KOPT-K1 (cell line): ENCODE measurements around the gene PPIL6.
"Not testable (repeated sequence)": the region's sequence is repeated elsewhere in the genome, so short reads cannot be mapped to it uniquely, and the experiment has no call there.

Source experiments
- H3K27ac ChIP-seq: fragments of 200-600 bp; sonication (generic); 2 replicates; pipeline ENCODE4 v1.5.1; 2016; ENCODE audit warnings: antibody characterized with exemption, mild to moderate bottlenecking, low read depth, low read length; ENCODE audit not compliant: poor library complexity, severe bottlenecking
- H3K36me3 ChIP-seq: fragments of 200-600 bp; sonication (generic); 2 replicates; pipeline ENCODE4 v1.5.1; 2017; ENCODE audit warnings: antibody characterized with exemption, mild to moderate bottlenecking, low read length, moderate library complexity; ENCODE audit not compliant: insufficient read depth
- H3K9me3 ChIP-seq: fragments of 200-600 bp; sonication (generic); 2 replicates; pipeline ENCODE4 v1.5.1; 2017; ENCODE audit warnings: antibody characterized with exemption, low read length, mild to moderate bottlenecking; ENCODE audit not compliant: insufficient read depth, poor library complexity, severe bottlenecking

The PPIL6 gene

DNA sequence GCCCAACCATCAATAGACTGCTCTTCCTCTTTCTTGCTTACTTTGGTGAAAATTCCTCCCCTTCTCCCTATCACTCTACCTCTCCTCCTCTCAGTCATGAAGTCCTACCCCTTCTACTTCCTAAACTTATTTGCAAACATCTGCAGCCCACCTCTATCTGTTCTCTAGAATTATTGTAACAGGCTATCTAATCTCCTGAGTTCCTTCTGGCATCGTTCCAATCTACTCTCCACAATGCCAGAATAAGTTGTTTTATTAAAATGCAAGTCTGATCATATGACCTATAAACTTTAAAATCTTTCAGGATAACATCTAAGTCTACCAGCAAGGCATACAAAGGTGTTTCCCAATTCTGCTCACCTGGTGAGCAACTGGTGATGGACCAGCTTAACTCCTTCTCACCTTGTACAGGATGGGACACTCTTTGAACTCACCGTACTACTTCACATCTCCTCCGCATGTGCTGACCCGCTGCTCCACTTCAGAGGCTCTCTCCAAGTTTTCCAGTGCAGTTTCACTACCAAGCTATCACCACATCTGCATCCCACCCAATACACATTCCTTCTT, 66.0 kb downstream of the PPIL6 start:
- Histone ChIP-seq H3K27ac (no peak overlapping the region), H3K36me3 (peaks cover 100% of the 10 kb centered on the region), H3K9me3 (no peaks in the 10 kb centered on the region)

GRCh38 chr6:109373762-109374161, 66.7 kb downstream of the PPIL6 start:
- no peak overlapping the region for H3K27ac ChIP-seq
- no peaks in the 10 kb centered on the region for H3K9me3 ChIP-seq
- peaks cover 100% of the 10 kb centered on the region for H3K36me3 ChIP-seq

DNA sequence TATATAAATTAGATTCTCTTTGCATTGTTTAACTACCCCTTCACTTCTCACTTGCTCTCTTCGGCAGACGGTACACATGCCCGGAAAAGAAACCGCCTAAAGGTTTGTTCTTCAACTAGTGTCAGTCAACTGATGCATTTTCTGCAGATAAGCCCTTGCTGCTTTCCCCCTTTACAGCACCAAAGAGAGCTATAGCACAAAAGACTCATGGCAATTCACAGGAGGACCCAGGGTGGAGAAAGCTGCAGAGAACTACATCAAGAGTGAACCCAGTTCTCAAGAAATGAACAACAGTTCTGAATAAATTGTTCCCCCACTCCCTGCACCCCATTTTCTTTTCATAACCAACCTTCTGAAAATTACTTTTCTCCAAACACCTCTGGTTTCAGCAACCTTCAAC, 67.1 kb downstream of the PPIL6 start:
- Histone ChIP-seq H3K9me3 (no peaks in the 10 kb centered on the region), H3K36me3 (peaks cover 100% of the 10 kb centered on the region)

GRCh38 chr6:109372130-109372529, 68.3 kb downstream of the PPIL6 start:
- Histone ChIP-seq H3K36me3 (peaks cover 100% of the 10 kb centered on the region), H3K9me3 (no peaks in the 10 kb centered on the region), H3K27ac (no peak overlapping the region)

More for the DNA sequence above, 67.1 kb downstream of the PPIL6 start:
- H3K27ac ChIP-seq: no peak overlapping the region

DNA sequence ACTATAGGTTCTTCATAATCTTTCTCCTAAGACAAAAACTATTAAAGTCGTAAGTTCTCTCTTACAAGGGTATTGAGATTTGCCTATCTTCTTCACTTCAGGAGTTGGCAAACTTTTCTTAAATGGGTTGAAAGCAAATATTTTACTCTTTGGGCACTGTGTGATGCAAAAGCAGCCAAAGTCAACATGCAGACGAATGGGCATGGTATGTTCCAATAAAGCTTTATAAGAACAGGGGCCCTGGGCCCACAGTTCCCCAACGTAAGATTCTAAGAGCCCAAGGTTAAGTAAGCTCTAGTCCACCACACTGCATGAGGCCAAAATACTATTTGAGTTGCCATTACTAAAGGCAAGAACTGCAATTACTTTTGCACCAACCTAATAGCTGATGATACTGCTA, 69.6 kb downstream of the PPIL6 start:
- no peaks in the 10 kb centered on the region for H3K9me3 ChIP-seq
- H3K27ac ChIP-seq: no peak overlapping the region
- peaks cover 100% of the 10 kb centered on the region for H3K36me3 ChIP-seq

DNA sequence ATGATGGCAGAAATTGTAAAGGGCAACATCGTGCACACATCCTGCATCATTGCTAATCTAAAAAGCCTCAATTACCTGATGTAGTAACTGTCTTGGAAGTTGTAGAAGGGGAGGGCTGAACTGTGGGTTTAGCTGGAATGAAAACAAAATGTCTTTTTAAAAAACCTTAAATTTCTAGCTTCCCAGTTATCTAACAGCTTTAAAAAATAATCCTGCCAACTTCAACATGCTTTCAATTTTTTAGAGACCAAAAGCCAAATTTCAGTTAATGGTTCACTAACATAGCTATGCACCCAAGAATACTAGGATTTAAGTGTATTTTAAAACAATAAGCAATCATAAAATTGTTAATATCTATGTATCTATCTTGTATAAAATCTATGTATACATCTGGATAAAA, 70.1 kb downstream of the PPIL6 start:
- no peaks in the 10 kb centered on the region for H3K9me3 ChIP-seq
- H3K36me3 ChIP-seq: peaks cover 100% of the 10 kb centered on the region
- no peak overlapping the region for H3K27ac ChIP-seq

GRCh38 chr6:109369728-109370127, 70.7 kb downstream of the PPIL6 start:
- peaks cover 6% of the 10 kb centered on the region for H3K9me3 ChIP-seq
- no peak overlapping the region for H3K27ac ChIP-seq
- H3K36me3 ChIP-seq: peaks cover 99% of the 10 kb centered on the region

GRCh38 chr6:109364382-109365078, 75.9 kb downstream of the PPIL6 start:
- not testable (repeated sequence) for H3K27ac ChIP-seq
- H3K9me3 ChIP-seq: peaks cover 37% of the 10 kb centered on the region
- H3K36me3 ChIP-seq: peaks cover 98% of the 10 kb centered on the region

DNA sequence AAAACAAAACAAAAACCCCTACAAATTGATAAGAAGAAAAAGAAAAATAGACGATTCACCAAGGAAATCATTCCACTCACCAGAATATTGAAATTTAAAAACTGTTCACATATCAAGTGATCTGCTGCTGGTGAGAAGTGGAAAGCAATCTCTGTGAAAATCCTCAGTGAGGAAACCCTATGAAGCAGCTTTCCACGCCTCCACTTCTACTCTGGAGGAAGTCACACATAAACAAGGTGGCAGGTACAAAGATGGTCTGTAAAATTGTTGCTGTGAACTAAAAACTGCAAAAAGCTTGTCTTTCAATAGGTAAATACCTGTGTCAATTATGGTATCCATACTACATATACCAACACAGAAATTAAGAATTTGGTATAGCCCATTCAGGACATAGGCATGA, 76.7 kb downstream of the PPIL6 start:
- H3K36me3 ChIP-seq: peaks cover 98% of the 10 kb centered on the region
- no peak overlapping the region for H3K27ac ChIP-seq
- H3K9me3 ChIP-seq: peaks cover 37% of the 10 kb centered on the region

DNA sequence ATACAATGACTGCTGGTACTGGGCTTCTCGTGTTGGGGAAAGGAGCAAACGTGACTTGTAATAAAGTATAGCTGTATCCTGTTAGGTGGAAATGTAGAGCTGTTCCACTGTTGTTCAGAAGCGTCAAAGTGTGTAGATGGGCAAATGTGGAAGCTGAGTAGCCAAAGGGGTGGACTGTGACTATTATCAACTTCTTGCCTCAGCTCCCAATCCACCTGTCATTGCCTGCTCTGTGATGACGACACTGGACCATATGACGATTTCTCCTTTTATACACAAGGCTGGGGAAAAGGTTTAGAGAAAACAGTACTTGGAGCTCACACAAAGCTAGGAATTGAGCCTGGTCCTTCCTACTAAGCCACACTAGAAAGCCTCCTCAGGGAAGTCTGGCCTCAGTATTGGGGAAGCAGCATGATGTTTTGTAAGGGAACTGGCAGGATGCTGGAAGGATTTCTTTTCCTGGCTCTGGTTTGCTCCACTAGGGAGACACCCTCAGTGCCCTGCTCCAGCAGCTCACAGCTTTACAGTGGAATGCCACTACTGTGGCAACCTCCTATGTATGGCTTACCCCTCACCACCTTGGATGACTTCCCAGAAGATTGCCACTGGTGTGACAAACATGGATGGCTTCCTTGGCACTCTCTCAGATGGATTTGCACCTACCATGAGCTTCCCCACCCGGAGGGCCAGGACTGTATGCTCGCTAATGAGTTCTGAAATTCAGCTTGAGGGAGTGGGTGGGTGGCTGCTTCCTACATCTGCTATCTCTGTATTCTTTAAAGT, 78.1 kb downstream of the PPIL6 start:
- H3K36me3 ChIP-seq: peaks cover 98% of the 10 kb centered on the region
- peaks cover 41% of the 10 kb centered on the region for H3K9me3 ChIP-seq
- no peak overlapping the region for H3K27ac ChIP-seq

DNA sequence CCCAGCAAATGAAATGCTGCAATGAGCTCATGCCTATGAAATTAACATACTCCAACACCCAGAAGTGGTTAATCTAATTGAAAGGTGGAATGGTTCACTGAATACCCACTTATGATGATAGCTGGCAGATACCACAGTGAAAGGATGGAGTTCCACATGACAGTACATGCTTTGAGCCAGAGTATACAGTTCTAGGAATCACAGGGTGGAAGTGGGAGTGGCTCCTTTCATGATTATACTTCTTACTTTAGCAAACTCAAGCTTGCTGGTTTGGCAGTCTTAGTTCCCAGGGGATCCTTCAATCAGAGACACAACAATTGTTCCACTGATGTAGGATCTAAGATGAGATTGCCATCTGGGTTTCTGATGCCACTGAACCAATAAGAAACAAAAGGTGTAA, 79.6 kb downstream of the PPIL6 start:
- H3K27ac ChIP-seq: no peak overlapping the region
- peaks cover 98% of the 10 kb centered on the region for H3K36me3 ChIP-seq
- H3K9me3 ChIP-seq: peaks cover 56% of the 10 kb centered on the region

DNA sequence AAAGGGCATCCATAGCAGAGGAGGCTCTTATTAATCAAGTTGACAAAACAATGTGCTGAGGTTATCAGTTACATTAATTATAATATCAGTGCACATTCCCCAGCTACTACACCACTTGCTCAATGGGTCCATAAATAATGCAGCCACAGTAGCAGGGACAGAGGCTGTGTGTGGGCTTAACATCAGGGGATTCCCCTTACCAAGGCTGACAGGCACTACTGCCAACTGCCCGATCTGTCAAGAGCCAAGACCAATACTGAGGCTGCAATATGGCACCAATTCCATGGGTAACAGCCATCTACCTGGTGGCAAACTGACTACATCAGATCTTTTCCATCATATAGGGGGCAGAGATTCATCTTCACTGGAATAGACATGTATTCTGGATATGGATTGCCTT, 80.1 kb downstream of the PPIL6 start:
- H3K36me3 ChIP-seq: peaks cover 98% of the 10 kb centered on the region
- H3K27ac ChIP-seq: no peak overlapping the region
- H3K9me3 ChIP-seq: peaks cover 56% of the 10 kb centered on the region

- Histone ChIP-seq H3K9me3 (peaks cover 45% of the 10 kb centered on the region), H3K27ac (no peak overlapping the region), H3K36me3 (peaks cover 93% of the 10 kb centered on the region)
Measured at GRCh38 chr6:109359248-109359647, 81.2 kb downstream of the PPIL6 start.

DNA sequence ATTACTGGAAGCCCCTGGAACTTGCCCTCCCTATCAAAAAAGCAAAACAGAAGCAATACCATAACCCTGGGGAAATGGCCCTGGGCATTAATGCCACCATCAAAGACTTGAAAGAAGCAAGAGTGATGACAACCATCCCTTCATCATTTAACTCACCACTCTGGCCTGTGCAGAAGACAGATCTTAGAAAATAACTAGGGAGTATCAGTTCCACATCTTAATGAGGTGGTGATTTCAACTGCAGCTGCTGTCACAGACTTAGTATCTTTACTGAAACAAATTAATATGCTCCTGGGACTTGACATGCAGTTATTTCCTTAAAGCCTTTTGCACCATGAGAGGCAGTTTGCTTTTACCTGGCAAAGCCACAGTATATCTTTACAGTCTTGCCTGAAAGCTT, 82.2 kb downstream of the PPIL6 start:
- Histone ChIP-seq H3K27ac (no peak overlapping the region), H3K9me3 (peaks cover 42% of the 10 kb centered on the region), H3K36me3 (peaks cover 88% of the 10 kb centered on the region)

- H3K9me3 ChIP-seq: peaks cover 31% of the 10 kb centered on the region
- peaks cover 70% of the 10 kb centered on the region for H3K36me3 ChIP-seq
- H3K27ac ChIP-seq: no peak overlapping the region
Measured at GRCh38 chr6:109356237-109356636, 84.2 kb downstream of the PPIL6 start.
